ENCODE measurements around the gene EIF4E1B.

The EIF4E1B gene, protein sequence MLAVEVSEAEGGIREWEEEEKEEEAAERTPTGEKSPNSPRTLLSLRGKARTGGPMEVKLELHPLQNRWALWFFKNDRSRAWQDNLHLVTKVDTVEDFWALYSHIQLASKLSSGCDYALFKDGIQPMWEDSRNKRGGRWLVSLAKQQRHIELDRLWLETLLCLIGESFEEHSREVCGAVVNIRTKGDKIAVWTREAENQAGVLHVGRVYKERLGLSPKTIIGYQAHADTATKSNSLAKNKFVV

DNA sequence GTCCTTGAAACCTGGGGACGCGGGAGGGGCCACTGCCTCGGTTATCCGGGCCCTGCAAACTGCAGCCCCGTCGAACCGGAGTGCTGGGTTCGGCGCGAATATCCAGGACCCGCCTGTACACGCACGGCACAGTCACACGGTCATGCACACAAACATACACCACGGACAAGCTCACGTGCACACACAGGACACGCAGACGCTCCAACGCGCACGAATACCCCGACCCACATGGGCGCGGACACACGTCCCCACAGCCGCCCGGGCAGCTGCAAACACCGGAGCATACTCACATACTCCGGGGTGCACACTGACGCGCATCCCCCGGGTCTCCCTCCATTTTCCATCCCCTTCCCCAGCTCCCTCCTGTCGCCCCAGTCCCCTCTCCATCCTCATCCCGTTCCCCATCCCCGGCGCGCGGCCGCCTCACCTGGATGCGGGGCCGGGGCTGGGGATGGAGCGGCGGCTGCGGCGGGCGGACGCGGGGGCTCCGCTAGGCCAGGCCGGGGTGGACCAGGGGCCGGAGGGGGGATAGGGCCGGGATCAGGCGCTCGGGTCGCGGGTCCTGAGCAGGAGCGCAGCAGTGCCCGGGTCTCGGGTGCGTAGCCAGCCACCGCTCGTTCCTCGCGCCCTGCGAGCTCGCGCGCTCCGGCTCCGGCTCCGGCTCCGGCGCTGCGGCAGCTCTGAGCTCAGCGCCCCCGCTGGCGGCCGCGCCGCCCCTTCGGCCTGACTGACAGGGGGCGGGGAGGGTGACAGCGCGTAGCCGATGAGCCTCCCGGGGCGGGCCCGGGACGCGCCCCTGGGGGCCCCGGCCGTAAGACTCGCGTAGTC, at the start of gene EIF4E1B, which contains the start of gene SNCB:
EIF4E1B (plus strand) TSS at position 823 of the 828 bp plus-strand sequence. CDS start 12,113 bp downstream, outside the sequence.
SNCB (minus strand) TSS at position 682 of the 828 bp plus-strand sequence. CDS start 880 bp downstream, outside the sequence.
- CTCF ChIA-PET: interaction anchor here (0.8 to 1.7 kb wide), 10 partner anchors 8 to 56 kb away, joined by 3 to 9 read pairs (median 4); no protein-coding TSS in a partner anchor
- peak within 1 kb of the TSS; percentile 45 for H3K4me3 ChIP-seq (ENCODE audit: low read depth, low read length)
- POLR2A ChIA-PET: interaction anchor here (0.7 kb wide), 1 partner anchor 245 kb away, joined by 3 read pairs; no protein-coding TSS in a partner anchor
- no peak for DNase-seq (ENCODE audit: low read depth, low spot score)
- no peak for TF ChIP-seq CTCF (IDR thresholded peaks at IDR 0.05; ENCODE audit: insufficient read depth, low read length, missing control alignments)

GRCh38 chr5:176581361-176581760, 49.1 kb upstream of the EIF4E1B start:
- ChIA-PET CTCF (interaction anchor here (0.9 kb wide), 1 partner anchor 8 kb away, joined by 3 read pairs; no protein-coding TSS in a partner anchor), POLR2A (no interaction called here)
- TF ChIP-seq CTCF (IDR thresholded peaks at IDR 0.05; ENCODE audit: insufficient read depth, low read length, missing control alignments): no peak
- DNase-seq (ENCODE audit: low read depth, low spot score): no peak
- H3K4me3 ChIP-seq (ENCODE audit: low read depth, low read length): no peak overlapping the region

- POLR2A ChIA-PET: no interaction called here
- CTCF ChIA-PET: interaction anchor here (5.4 kb wide), 1 partner anchor 9 kb away, joined by 44 read pairs; no protein-coding TSS in a partner anchor
- TF ChIP-seq CTCF (IDR thresholded peaks at IDR 0.05; ENCODE audit: insufficient read depth, low read length, missing control alignments): no peak
- no peak for DNase-seq (ENCODE audit: low read depth, low spot score)
- H3K4me3 ChIP-seq (ENCODE audit: low read depth, low read length): no peak overlapping the region
These were observed 47.4 kb upstream of the EIF4E1B start for GRCh38 chr5:176583076-176583475.

DNA sequence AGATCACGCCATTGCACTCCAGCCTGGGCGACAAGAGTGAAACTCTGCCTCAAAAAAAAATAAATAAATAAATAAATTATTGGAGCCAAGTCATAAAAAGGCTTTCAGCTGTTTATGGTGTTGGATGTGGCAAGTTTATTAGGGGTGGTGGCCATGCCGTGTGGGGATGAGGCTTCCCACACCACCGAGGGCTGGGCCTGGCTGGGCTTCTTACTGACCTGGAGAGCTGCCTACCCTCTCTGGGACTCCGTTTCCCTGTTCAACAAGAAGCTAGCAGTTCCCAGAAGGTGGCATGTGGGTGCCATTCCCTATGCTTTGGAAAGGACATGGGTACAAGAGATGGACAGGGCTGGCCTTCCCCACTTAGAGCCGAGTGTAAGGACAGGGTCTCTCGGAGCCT, 43.1 kb upstream of the EIF4E1B start:
- CTCF ChIA-PET: interaction anchor here (1.2 to 5.4 kb wide), 4 partner anchors 9 to 172 kb away, joined by 3 to 44 read pairs (median 6); no protein-coding TSS in a partner anchor
- POLR2A ChIA-PET: no interaction called here

GRCh38 chr5:176588297-176588696, 42.2 kb upstream of the EIF4E1B start:
- CTCF ChIA-PET: interaction anchor here (0.7 to 1.6 kb wide), 3 partner anchors 10 to 173 kb away, joined by 4 to 7 read pairs (median 5); no protein-coding TSS in a partner anchor

More for the DNA sequence above, 43.1 kb upstream of the EIF4E1B start:
- DNase-seq (ENCODE audit: low read depth, low spot score): no peak
- no peak for TF ChIP-seq CTCF (IDR thresholded peaks at IDR 0.05; ENCODE audit: insufficient read depth, low read length, missing control alignments)
- no peak overlapping the region for H3K4me3 ChIP-seq (ENCODE audit: low read depth, low read length)

More at GRCh38 chr5:176588297-176588696, 42.2 kb upstream of the EIF4E1B start:
- POLR2A ChIA-PET: no interaction called here
- TF ChIP-seq CTCF (IDR thresholded peaks at IDR 0.05; ENCODE audit: insufficient read depth, low read length, missing control alignments): no peak
- DNase-seq (ENCODE audit: low read depth, low spot score): no peak
- H3K4me3 ChIP-seq (ENCODE audit: low read depth, low read length): no peak overlapping the region

Measured in AG04449 (cell line).